HepG2 (cell line): ENCODE data around the gene SCYL1.

Experiments
- AHR ChIP-seq: IDR thresholded peaks from 2 replicates; pipeline ENCODE4 v1.6.1; 2018; ENCODE audit warnings: missing genetic modification reagents, missing compliant biosample characterization
- BRCA1 ChIP-seq: sonication (generic); formaldehyde crosslinking; IDR thresholded peaks from 2 replicates; pipeline ENCODE4 v1.4.0; 2020; ENCODE audit warnings: missing genetic modification reagents
- EEA1 ChIP-seq: sonication (generic); formaldehyde crosslinking; IDR thresholded peaks from 2 replicates; pipeline ENCODE4 v1.5.1; 2020; ENCODE audit warnings: mild to moderate bottlenecking, missing genetic modification reagents, borderline replicate concordance
- GMEB1 ChIP-seq: sonication (generic); formaldehyde crosslinking; IDR thresholded peaks from 2 replicates; pipeline ENCODE4 v1.5.1; 2020; ENCODE audit warnings: missing genetic modification reagents, mild to moderate bottlenecking, borderline replicate concordance
- MAZ ChIP-seq, 2 experiments: sonication (generic) in 1 of 2; formaldehyde crosslinking in 1 of 2; IDR thresholded peaks; 2 replicates each; pipeline versions ENCODE4 v1.5.0 to v1.6.1; 2012 to 2020; ENCODE audit warnings: low read depth in 2 of 2, mild to moderate bottlenecking in 2 of 2, borderline replicate concordance in 1 of 2, improper control_type of control experiment in 1 of 2, low read length in 1 of 2, missing genetic modification reagents in 1 of 2, moderate library complexity in 1 of 2
- MZF1 ChIP-seq: sonication (generic); formaldehyde crosslinking; IDR thresholded peaks from 2 replicates; pipeline ENCODE4 v1.8.1; 2023; ENCODE audit warnings: mild to moderate bottlenecking, missing genetic modification reagents, borderline replicate concordance
- POLR2AphosphoS5 ChIP-seq: IDR thresholded peaks from 2 replicates; pipeline ENCODE4 v1.6.1; 2012; ENCODE audit warnings: low read depth, low read length
- ZKSCAN8 ChIP-seq: IDR thresholded peaks from 2 replicates; pipeline ENCODE4 v1.6.1; 2016; ENCODE audit warnings: borderline replicate concordance, missing genetic modification reagents, missing compliant biosample characterization
- TF ChIP-seq, protein P1 (sequence below): sonication (generic); formaldehyde crosslinking; IDR thresholded peaks from 2 replicates; pipeline ENCODE4 v1.5.0; 2020; ENCODE audit warnings: mild to moderate bottlenecking, missing genetic modification reagents, moderate library complexity
- TF ChIP-seq, protein P2 (sequence below): sonication (generic); formaldehyde crosslinking; IDR thresholded peaks from 2 replicates; pipeline ENCODE4 v1.4.0; 2020; ENCODE audit warnings: missing genetic modification reagents
- TF ChIP-seq, protein P3 (sequence below): sonication (generic); formaldehyde crosslinking; IDR thresholded peaks from 2 replicates; pipeline ENCODE4 v1.8.1; 2023; ENCODE audit warnings: missing genetic modification reagents, inconsistent platforms, borderline replicate concordance

DNA sequence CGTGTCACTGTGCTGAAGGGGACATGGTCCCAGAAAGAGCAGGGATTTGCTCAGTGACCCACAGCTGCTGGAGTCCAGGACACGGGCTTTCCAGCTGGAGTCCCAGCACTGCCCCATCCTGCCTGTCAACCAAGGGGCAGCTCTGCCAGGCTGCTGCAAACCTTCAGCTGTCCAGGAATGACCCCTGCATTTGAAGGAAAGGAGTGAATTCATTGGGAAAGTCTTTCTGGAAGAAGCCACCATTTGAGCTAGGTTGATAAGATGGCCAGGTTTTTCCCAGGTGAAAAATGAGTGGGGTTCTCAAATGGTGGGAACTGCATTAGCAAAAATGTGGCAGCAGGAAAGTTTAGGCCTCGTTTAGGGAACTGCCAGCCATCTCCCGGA is 61.4 kb downstream of the SCYL1 start:
- no peak for TF ChIP-seq AHR (CRISPR knock-in tag)
- TF ChIP-seq ZKSCAN8 (CRISPR knock-in tag): no peak
- TF ChIP-seq EEA1 (CRISPR knock-in tag): no peak
- TF ChIP-seq GMEB1: no peak
- TF ChIP-seq BRCA1 (CRISPR knock-in tag): no peak
- no peak for TF ChIP-seq POLR2AphosphoS5
- TF ChIP-seq, protein P1, sequence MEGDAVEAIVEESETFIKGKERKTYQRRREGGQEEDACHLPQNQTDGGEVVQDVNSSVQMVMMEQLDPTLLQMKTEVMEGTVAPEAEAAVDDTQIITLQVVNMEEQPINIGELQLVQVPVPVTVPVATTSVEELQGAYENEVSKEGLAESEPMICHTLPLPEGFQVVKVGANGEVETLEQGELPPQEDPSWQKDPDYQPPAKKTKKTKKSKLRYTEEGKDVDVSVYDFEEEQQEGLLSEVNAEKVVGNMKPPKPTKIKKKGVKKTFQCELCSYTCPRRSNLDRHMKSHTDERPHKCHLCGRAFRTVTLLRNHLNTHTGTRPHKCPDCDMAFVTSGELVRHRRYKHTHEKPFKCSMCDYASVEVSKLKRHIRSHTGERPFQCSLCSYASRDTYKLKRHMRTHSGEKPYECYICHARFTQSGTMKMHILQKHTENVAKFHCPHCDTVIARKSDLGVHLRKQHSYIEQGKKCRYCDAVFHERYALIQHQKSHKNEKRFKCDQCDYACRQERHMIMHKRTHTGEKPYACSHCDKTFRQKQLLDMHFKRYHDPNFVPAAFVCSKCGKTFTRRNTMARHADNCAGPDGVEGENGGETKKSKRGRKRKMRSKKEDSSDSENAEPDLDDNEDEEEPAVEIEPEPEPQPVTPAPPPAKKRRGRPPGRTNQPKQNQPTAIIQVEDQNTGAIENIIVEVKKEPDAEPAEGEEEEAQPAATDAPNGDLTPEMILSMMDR (CRISPR knock-in tag): no peak
- TF ChIP-seq, protein P2, sequence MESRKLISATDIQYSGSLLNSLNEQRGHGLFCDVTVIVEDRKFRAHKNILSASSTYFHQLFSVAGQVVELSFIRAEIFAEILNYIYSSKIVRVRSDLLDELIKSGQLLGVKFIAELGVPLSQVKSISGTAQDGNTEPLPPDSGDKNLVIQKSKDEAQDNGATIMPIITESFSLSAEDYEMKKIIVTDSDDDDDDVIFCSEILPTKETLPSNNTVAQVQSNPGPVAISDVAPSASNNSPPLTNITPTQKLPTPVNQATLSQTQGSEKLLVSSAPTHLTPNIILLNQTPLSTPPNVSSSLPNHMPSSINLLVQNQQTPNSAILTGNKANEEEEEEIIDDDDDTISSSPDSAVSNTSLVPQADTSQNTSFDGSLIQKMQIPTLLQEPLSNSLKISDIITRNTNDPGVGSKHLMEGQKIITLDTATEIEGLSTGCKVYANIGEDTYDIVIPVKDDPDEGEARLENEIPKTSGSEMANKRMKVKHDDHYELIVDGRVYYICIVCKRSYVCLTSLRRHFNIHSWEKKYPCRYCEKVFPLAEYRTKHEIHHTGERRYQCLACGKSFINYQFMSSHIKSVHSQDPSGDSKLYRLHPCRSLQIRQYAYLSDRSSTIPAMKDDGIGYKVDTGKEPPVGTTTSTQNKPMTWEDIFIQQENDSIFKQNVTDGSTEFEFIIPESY (CRISPR knock-in tag): no peak
- TF ChIP-seq MZF1 (CRISPR knock-in tag): no peak
- no peak for TF ChIP-seq MAZ (IDR thresholded peaks at IDR 0.05; ENCODE audit: borderline replicate concordance, low read depth, low read length)
- TF ChIP-seq MAZ (CRISPR knock-in tag; IDR thresholded peaks at IDR 0.05; ENCODE audit: low read depth): no peak
- TF ChIP-seq, protein P3, sequence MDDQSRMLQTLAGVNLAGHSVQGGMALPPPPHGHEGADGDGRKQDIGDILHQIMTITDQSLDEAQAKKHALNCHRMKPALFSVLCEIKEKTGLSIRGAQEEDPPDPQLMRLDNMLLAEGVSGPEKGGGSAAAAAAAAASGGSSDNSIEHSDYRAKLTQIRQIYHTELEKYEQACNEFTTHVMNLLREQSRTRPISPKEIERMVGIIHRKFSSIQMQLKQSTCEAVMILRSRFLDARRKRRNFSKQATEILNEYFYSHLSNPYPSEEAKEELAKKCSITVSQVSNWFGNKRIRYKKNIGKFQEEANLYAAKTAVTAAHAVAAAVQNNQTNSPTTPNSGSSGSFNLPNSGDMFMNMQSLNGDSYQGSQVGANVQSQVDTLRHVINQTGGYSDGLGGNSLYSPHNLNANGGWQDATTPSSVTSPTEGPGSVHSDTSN (CRISPR knock-in tag): no peak
